Measurements from ENCODE around the gene ZBTB7C.

ZBTB7C gene

DNA sequence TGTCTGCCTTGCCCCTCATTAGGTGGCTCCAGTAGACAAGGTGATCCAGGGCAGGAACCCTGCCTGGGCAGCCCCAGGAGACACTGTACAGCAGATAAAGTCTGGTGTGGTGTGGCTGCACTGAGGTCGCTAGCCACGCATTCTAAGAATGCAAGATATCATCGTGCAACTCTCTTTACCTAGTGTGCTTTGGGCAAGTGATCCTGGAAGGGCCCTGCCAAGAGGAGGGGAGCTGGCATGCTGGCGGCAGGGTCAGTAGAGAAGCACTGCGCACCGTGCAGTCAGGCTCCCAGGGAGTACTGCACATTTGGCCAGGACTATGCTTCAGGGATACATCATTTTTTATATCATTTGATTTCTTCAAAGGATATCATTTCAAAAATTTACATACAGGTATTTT is 283.5 kb downstream of the ZBTB7C start:
- H3K4me3 ChIP-seq (ENCODE audit: low read length), result no peak overlapping the region
- TF ChIP-seq, protein P1, sequence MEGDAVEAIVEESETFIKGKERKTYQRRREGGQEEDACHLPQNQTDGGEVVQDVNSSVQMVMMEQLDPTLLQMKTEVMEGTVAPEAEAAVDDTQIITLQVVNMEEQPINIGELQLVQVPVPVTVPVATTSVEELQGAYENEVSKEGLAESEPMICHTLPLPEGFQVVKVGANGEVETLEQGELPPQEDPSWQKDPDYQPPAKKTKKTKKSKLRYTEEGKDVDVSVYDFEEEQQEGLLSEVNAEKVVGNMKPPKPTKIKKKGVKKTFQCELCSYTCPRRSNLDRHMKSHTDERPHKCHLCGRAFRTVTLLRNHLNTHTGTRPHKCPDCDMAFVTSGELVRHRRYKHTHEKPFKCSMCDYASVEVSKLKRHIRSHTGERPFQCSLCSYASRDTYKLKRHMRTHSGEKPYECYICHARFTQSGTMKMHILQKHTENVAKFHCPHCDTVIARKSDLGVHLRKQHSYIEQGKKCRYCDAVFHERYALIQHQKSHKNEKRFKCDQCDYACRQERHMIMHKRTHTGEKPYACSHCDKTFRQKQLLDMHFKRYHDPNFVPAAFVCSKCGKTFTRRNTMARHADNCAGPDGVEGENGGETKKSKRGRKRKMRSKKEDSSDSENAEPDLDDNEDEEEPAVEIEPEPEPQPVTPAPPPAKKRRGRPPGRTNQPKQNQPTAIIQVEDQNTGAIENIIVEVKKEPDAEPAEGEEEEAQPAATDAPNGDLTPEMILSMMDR (conservative IDR thresholded peaks at IDR 0.05; ENCODE audit: low read length), result no peak
- DNase-seq (ENCODE audit: low read depth), result no peak

DNA sequence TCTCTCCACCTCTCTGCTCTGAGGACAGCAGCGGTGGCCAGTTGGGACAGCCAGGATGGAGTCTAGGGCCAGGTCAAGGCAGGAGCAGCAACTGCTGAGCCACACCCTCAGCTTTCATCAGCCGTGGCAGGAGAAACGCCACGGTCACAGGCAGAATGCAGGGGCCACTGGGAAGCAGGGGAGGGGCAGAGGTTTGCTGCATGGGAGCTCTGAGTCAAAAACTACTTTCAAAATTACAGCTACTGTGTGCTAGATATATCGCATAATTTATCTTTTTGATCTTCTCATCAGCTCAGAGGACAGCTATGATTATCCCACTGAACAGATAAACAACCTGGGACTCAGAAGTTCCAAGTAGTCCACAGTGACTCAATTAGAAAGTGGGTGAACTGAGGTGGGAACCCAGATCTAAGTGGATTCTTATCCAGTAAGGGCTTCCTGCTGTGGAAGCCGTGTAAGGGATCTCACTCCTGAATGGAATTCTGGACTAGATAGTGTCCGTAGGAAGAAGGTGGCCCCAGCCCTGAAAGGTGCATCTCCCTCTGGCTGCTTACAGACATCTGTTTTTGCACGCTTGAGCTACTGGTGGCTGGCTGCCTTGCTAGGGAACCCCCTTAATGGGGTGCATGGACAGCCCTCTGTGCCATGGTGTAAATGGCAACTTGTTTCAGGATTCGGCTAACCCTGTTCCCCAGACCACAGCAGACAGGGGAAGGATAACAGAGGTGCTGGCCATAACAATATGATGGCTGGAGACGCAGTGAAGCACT is 284.1 kb downstream of the ZBTB7C start:
- no peak overlapping the region for H3K4me3 ChIP-seq (ENCODE audit: low read length)
- TF ChIP-seq, protein P1 (conservative IDR thresholded peaks at IDR 0.05; ENCODE audit: low read length), result no peak
- no peak for DNase-seq (ENCODE audit: low read depth)

DNA sequence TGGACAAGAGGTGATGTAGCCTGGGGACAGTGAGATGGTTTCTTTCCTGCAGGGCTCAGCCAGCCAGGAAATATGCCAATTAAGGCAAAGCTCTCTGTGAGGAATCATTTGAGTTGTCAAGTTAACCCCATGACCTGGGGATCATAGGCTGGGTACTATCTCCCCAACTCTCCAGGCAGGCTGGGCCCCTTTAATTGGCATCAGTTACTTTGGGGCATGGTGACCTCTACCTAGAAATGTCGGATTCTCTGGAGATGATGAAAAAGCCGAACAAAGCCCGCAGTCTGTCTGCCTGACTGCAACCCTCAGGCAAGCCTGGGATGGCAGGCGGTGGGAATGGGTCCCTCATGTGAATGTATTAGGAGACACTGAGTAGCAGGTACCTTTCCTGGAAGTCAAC is 285.2 kb downstream of the ZBTB7C start:
- DNase-seq (ENCODE audit: low read depth), result no peak
- TF ChIP-seq, protein P1 (conservative IDR thresholded peaks at IDR 0.05; ENCODE audit: low read length), result no peak
- no peak overlapping the region for H3K4me3 ChIP-seq (ENCODE audit: low read length)

DNA sequence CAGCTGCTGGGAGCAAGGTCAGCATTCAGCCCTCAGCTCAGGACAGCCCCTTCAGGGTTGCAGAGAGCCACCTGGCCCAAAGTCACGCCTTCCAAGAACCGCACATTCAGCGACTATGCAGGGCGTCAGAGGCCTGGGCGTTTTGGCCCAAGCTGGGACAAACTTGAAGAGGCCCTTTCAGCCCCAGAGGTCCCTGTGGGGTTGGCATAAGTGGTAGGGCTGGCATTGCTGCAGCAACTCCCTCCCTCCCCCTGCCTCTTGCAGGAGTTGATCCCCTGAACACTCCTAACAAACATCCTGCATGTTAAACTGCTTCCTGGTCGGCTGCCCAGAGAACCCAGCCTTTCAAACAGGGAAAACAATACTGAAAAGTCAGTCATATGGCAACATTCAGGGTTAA is 285.9 kb downstream of the ZBTB7C start:
- TF ChIP-seq, protein P1 (conservative IDR thresholded peaks at IDR 0.05; ENCODE audit: low read length), result no peak
- H3K4me3 ChIP-seq (ENCODE audit: low read length), result no peak overlapping the region
- no peak for DNase-seq (ENCODE audit: low read depth)

DNA sequence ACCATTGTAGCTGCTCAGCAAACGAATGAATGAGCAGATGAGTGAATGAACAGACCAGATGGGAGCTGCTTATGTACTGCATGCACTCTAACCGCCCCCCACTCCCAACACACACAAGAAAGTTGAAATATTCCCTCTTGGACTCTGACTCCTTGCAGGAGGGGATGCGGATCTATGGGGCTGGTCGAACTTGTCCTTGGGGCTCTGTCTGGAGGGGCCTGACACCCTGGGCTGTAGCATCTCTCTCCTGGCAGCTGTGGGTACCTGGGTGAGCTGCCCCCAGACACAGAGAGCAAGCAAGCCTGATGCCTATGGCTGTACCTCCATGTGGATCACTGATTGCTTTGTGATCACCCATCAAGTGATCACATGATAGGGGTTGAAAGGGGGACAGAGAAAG is 286.4 kb downstream of the ZBTB7C start:
- no peak for DNase-seq (ENCODE audit: low read depth)
- H3K4me3 ChIP-seq (ENCODE audit: low read length), result no peak overlapping the region
- TF ChIP-seq, protein P1 (conservative IDR thresholded peaks at IDR 0.05; ENCODE audit: low read length), result no peak

DNA sequence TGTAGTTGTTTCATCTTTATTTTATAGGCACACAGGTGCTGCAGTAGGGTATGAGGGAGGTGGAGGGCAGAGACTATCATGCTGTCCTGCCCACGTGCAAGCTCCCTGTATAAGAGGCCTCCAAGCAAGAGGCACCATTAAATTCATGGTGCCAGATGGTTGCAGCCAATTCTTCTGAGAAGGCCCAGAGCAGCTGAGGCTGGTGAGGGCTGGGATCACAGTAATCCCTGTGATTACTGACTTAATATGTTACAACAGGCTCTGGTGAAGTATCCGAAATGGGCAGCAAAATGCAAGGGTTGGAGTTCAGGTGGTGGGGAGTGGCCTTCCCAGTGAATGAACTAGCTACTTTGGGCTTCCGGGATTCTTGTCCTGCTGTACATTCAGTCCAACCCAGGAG is 286.8 kb downstream of the ZBTB7C start:
- H3K4me3 ChIP-seq (ENCODE audit: low read length), result no peak overlapping the region
- no peak for DNase-seq (ENCODE audit: low read depth)
- TF ChIP-seq, protein P1 (conservative IDR thresholded peaks at IDR 0.05; ENCODE audit: low read length), result no peak

DNA sequence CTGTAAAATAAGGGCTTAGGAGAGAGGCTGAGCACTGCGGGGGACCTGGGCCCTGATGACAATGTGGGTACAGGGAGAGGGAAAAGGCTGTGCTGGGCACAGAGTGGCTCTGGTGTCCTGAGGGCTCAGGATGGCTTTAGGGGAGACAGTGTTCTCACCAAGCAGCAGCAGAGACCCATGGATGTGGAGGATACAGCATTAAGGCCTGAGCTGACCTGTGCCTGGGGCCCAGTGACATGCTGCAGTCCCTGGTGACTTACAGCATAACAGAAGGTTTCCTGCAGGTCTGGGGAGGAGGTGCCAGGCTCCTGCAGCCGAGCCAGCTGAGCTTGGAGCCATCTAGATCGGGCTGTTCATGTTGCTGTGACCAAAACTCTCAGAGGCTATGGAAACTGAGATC is 287.4 kb downstream of the ZBTB7C start:
- H3K4me3 ChIP-seq (ENCODE audit: low read length), result no peak overlapping the region
- TF ChIP-seq, protein P1 (conservative IDR thresholded peaks at IDR 0.05; ENCODE audit: low read length), result no peak
- no peak for DNase-seq (ENCODE audit: low read depth)

All from AG10803 (cell line).